IPS-18c (cell line): Measurements from ENCODE around the gene KCTD21.
A peak's percentile ranks its signal among the peaks of the same experiment; 100 is the strongest.

Experiments used
- H3K4me3 ChIP-seq: 2 replicates; pipeline ENCODE4 v1.7.0; 2013; ENCODE audit warnings: low read depth, mild to moderate bottlenecking, low read length, moderate library complexity; ENCODE audit not compliant: insufficient read depth
- H3K9me3 ChIP-seq: one replicate; pipeline ENCODE4 v1.6.1; 2013; ENCODE audit warnings: mild to moderate bottlenecking, low read length, moderate library complexity; ENCODE audit not compliant: control insufficient read depth, insufficient read depth

The KCTD21 gene

GRCh38 chr11:78164471-78164870, 24.0 kb downstream of the KCTD21 start:
- Histone ChIP-seq H3K9me3 (peaks cover 2% of the 10 kb centered on the region), H3K4me3 (no peak overlapping the region)

- Histone ChIP-seq H3K4me3 (no peak overlapping the region), H3K9me3 (peaks cover 2% of the 10 kb centered on the region)
These were observed 24.6 kb downstream of the KCTD21 start for GRCh38 chr11:78163828-78164227.

- Histone ChIP-seq H3K9me3 (peaks cover 2% of the 10 kb centered on the region), H3K4me3 (no peak overlapping the region)
These were observed 26.5 kb downstream of the KCTD21 start for GRCh38 chr11:78161962-78162371.

- H3K4me3 ChIP-seq: no peak overlapping the region
- H3K9me3 ChIP-seq: peaks cover 2% of the 10 kb centered on the region
These were observed 27.1 kb downstream of the KCTD21 start for GRCh38 chr11:78161346-78161745.

GRCh38 chr11:78160557-78160956, 27.9 kb downstream of the KCTD21 start:
- Histone ChIP-seq H3K4me3 (no peak overlapping the region), H3K9me3 (peaks cover 2% of the 10 kb centered on the region)

- Histone ChIP-seq H3K9me3 (no peaks in the 10 kb centered on the region), H3K4me3 (no peak overlapping the region)
These were observed 29.3 kb downstream of the KCTD21 start for GRCh38 chr11:78158987-78159652.

- Histone ChIP-seq H3K4me3 (no peak overlapping the region), H3K9me3 (no peaks in the 10 kb centered on the region)
These were observed 32.1 kb downstream of the KCTD21 start for GRCh38 chr11:78156127-78156844.

GRCh38 chr11:78151804-78152203, 36.6 kb downstream of the KCTD21 start:
- no peaks in the 10 kb centered on the region for H3K9me3 ChIP-seq
- H3K4me3 ChIP-seq: no peak overlapping the region

GRCh38 chr11:78150754-78151153, 37.7 kb downstream of the KCTD21 start:
- Histone ChIP-seq H3K9me3 (no peaks in the 10 kb centered on the region), H3K4me3 (no peak overlapping the region)

- Histone ChIP-seq H3K9me3 (no peaks in the 10 kb centered on the region), H3K4me3 (no peak overlapping the region)
These were observed 38.1 kb downstream of the KCTD21 start for GRCh38 chr11:78150346-78150745.

- H3K9me3 ChIP-seq: no peaks in the 10 kb centered on the region
- no peak overlapping the region for H3K4me3 ChIP-seq
These were observed 38.8 kb downstream of the KCTD21 start for GRCh38 chr11:78149646-78150045.

GRCh38 chr11:78147807-78148206, 40.6 kb downstream of the KCTD21 start:
- H3K9me3 ChIP-seq: no peaks in the 10 kb centered on the region
- H3K4me3 ChIP-seq: no peak overlapping the region

- Histone ChIP-seq H3K9me3 (no peaks in the 10 kb centered on the region), H3K4me3 (no peak overlapping the region)
These were observed 42.9 kb downstream of the KCTD21 start for GRCh38 chr11:78145511-78146025.

GRCh38 chr11:78140392-78141077, 47.9 kb downstream of the KCTD21 start:
- Histone ChIP-seq H3K9me3 (no peaks in the 10 kb centered on the region), H3K4me3 (peak overlapping the region; percentile 94)

GRCh38 chr11:78139422-78140391, 48.7 kb downstream of the KCTD21 start, which contains the start of gene ALG8:
TSS of gene ALG8 (minus strand) at chr11:78139626. CDS start at chr11:78139588, 38 bp downstream.
- peak within 1 kb of the TSS; percentile 94 for H3K4me3 ChIP-seq
- no peaks in the 10 kb centered on the region for H3K9me3 ChIP-seq

GRCh38 chr11:78138694-78139421, 49.6 kb downstream of the KCTD21 start:
- peak overlapping the region; percentile 94 for H3K4me3 ChIP-seq
- no peaks in the 10 kb centered on the region for H3K9me3 ChIP-seq
